Endodermal cell (in vitro differentiated cells): ENCODE results near the gene TUBGCP2. TPM values are rescaled to one million over a fixed set of nuclear protein-coding genes. Genes with fewer than 3 reads are reported as not detected.

ENCODE experiments used
- DNase-seq: peaks from one replicate; pipeline ENCODE4 v3.0.0-alpha.2; 2017
- H3K27ac ChIP-seq: 2 replicates; pipeline ENCODE4 v1.5.1; 2013; ENCODE audit warnings: mild to moderate bottlenecking, low read depth, low read length, moderate library complexity
- H3K27me3 ChIP-seq: 2 replicates; pipeline ENCODE4 v1.6.1; 2013; ENCODE audit warnings: mild to moderate bottlenecking, low read length, moderate library complexity; ENCODE audit not compliant: insufficient read depth, control insufficient read depth, poor library complexity, severe bottlenecking
- H3K36me3 ChIP-seq: 2 replicates; pipeline ENCODE4 v1.7.0; 2013; ENCODE audit warnings: mild to moderate bottlenecking, low read length, moderate library complexity; ENCODE audit not compliant: control insufficient read depth, insufficient read depth
- H3K4me1 ChIP-seq: one replicate; pipeline ENCODE4 v1.7.0; 2013; ENCODE audit warnings: low read length; ENCODE audit not compliant: control insufficient read depth, insufficient read depth
- H3K4me3 ChIP-seq: 2 replicates; pipeline ENCODE4 v1.5.1; 2013; ENCODE audit warnings: mild to moderate bottlenecking, low read length, moderate library complexity
- H3K9ac ChIP-seq: 2 replicates; pipeline ENCODE4 v1.6.1; 2013; ENCODE audit warnings: mild to moderate bottlenecking, low read length, moderate library complexity; ENCODE audit not compliant: poor library complexity, severe bottlenecking; ENCODE audit errors: extremely low read depth
- H3K9me3 ChIP-seq: 2 replicates; pipeline ENCODE4 v1.6.1; 2013; ENCODE audit warnings: mild to moderate bottlenecking, low read length, moderate library complexity; ENCODE audit not compliant: control insufficient read depth
- H3K27ac Mint-ChIP-seq: 2 replicates; pipeline ENCODE4 v1.8.0; 2020; ENCODE audit warnings: mixed read lengths
- H3K27me3 Mint-ChIP-seq: 2 replicates; pipeline ENCODE4 v1.8.0; 2021; ENCODE audit warnings: mild to moderate bottlenecking, mixed read lengths; ENCODE audit not compliant: insufficient read depth
- H3K36me3 Mint-ChIP-seq: 2 replicates; pipeline ENCODE4 v1.8.0; 2020; ENCODE audit warnings: low read depth, mixed read lengths
- H3K4me1 Mint-ChIP-seq: 2 replicates; pipeline ENCODE4 v1.8.0; 2020; ENCODE audit warnings: mixed read lengths
- H3K4me3 Mint-ChIP-seq: 2 replicates; pipeline ENCODE4 v1.8.0; 2020; ENCODE audit warnings: mild to moderate bottlenecking, moderate library complexity, mixed read lengths
- H3K9me3 Mint-ChIP-seq: 2 replicates; pipeline ENCODE4 v1.8.0; 2020; ENCODE audit warnings: mild to moderate bottlenecking, mixed read lengths
- CTCF ChIP-seq: fragments of 200-600 bp; sonication (generic); conservative IDR thresholded peaks from 2 replicates; pipeline ENCODE4 v1.5.0; 2021; ENCODE audit warnings: antibody characterized with exemption, mild to moderate bottlenecking
- WGBS, 2 experiments: methylation state at CpG; one replicate each; pipeline versions ENCODE4 v1.1.5 to v1.1.7; 2013; ENCODE audit warnings: missing lambda C conversion rate in 2 of 2, mixed read lengths in 1 of 2; ENCODE audit not compliant: insufficient coverage in 1 of 2, insufficient read length in 1 of 2; 5-methylcytosine and 5-hydroxymethylcytosine counted together
- total RNA-seq, 2 donors: library from RNA; stranded (reverse); fragmentation: NEBNext Ultra II Directional in 1 of 2; extraction: Animal tissue kit (Norgen Biotek cat#: 25700) in 1 of 2; gene quantifications; 2 replicates in 1 of 2; 3 replicates in 1 of 2; pipeline ENCODE4 v1.2.1, GENCODE V29; 2021

The TUBGCP2 gene
- total RNA-seq, 2 donors from 2014 or later = 52.8 to 63.0 TPM

DNA sequence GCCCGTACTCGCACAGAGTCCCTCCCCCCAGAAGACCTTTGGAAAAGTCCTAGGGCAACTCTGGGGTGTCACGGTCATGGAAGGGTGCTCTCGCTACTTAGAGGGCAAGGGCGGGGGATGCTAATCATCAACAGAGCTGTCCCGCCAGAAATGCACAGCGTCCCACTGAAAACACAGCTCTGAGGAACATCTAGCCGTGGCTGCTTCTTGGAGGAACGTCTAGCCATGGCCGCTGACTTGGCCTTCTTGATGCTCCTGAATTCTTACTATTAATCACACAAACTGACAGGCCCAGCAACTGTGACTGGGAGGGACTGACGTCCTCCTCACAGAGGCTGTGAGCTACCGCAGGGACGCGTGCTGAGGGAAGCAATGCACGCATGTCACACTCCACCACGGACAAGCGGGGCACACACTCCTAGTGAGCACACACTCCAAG is 1.7 kb downstream of the TUBGCP2 start:
- Histone ChIP-seq H3K9ac (no peak overlapping the region), H3K9me3 (no peaks in the 10 kb centered on the region), H3K27ac (no peak overlapping the region), H3K4me1 (peaks cover 14% of the 10 kb centered on the region), H3K4me3 (peak overlapping the region; percentile 96), H3K36me3 (peaks cover 28% of the 10 kb centered on the region), H3K27me3 (no peaks in the 10 kb centered on the region)
- Mint-ChIP-seq H3K27me3 (no peaks in the 10 kb centered on the region), H3K4me1 (peaks cover 17% of the 10 kb centered on the region), H3K4me3 (peak overlapping the region; percentile 93), H3K9me3 (no peaks in the 10 kb centered on the region), H3K27ac (no peak overlapping the region), H3K36me3 (peaks cover 31% of the 10 kb centered on the region)
- TF ChIP-seq CTCF = no peak
- DNase-seq = no peak
- 93 to 97% methylated on average over 11 to 17 of the region's 17 CpGs for WGBS, 2 experiments

- Mint-ChIP-seq H3K27ac (no peak overlapping the region), H3K27me3 (no peaks in the 10 kb centered on the region), H3K9me3 (no peaks in the 10 kb centered on the region), H3K36me3 (peaks cover 22% of the 10 kb centered on the region), H3K4me3 (no peak overlapping the region), H3K4me1 (peaks cover 17% of the 10 kb centered on the region)
- Histone ChIP-seq H3K36me3 (peaks cover 23% of the 10 kb centered on the region), H3K27ac (no peak overlapping the region), H3K4me3 (peak overlapping the region; percentile 4), H3K9me3 (no peaks in the 10 kb centered on the region), H3K27me3 (no peaks in the 10 kb centered on the region), H3K9ac (no peak overlapping the region), H3K4me1 (peaks cover 14% of the 10 kb centered on the region)
- no peak for DNase-seq
- WGBS, 2 experiments = 86 to 88% methylated on average over 4 to 5 of the region's 5 CpGs
- no peak for TF ChIP-seq CTCF
Observed at GRCh38 chr10:133306097-133306476, 2.6 kb downstream of the TUBGCP2 start.

GRCh38 chr10:133303206-133303605 is 5.5 kb downstream of the TUBGCP2 start:
- no peaks in the 10 kb centered on the region for H3K9me3 Mint-ChIP-seq
- no peak overlapping the region for H3K9ac ChIP-seq
- H3K36me3 ChIP-seq = peaks cover 34% of the 10 kb centered on the region
- H3K4me3 Mint-ChIP-seq = no peak overlapping the region
- WGBS, 2 experiments = 93 to 94% methylated on average over 6 to 10 of the region's 10 CpGs
- H3K27me3 ChIP-seq = no peaks in the 10 kb centered on the region
- H3K27ac ChIP-seq = no peak overlapping the region
- peaks cover 39% of the 10 kb centered on the region for H3K36me3 Mint-ChIP-seq
- H3K4me1 ChIP-seq = peaks cover 14% of the 10 kb centered on the region
- TF ChIP-seq CTCF = no peak
- no peak overlapping the region for H3K27ac Mint-ChIP-seq
- H3K4me3 ChIP-seq = no peak overlapping the region
- H3K9me3 ChIP-seq = no peaks in the 10 kb centered on the region
- DNase-seq = no peak
- peaks cover 17% of the 10 kb centered on the region for H3K4me1 Mint-ChIP-seq
- H3K27me3 Mint-ChIP-seq = no peaks in the 10 kb centered on the region
